ENCODE measurements around the gene ACAP1. TPM values are rescaled to one million over a fixed set of nuclear protein-coding genes. Genes with fewer than 3 reads are reported as not detected.

ACAP1 gene
- total and polyA plus RNA-seq, 12 donors: 2.4 to 23.4 (median 13.4) TPM

DNA sequence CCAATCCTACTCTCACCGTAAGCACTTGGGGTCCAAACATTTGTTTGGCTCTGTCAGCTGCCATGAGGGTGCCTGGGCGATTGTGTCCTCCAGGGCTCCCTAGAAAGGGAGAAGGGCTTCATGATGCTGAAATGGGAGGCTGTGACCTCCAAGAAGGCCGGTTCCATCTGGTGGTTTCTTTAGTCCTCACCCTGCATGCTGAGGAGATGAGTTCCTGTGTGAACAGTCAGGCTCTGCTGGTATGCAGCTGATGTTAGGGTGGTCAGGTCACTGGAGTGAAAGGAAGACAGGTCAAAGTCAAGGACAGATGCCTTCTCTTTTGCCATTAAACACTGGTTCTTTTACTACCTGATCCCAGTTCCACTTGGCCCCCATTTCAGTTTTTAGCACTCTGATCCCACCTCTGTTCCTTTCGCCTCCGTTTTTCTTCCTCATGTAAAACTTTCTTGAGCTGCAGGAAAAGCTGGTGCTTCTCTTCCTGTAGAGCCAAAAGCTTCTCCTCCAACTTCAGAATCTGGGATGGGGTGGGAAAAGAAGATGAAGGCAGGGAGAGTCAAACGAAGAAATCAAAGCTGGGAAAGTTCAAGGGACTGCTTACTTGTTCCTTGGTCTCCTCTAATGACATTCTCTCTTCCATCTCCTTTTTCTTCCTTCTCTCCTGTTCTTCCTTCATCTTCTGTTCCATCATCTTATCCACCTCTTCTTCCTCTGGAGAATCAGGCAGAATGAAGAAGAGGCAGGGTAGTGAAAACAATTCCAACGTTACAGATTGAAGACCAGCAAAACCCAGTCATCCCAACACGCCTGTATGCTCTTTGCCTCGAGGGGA is 22.2 kb upstream of the ACAP1 start:
- H3K4me3 ChIP-seq: peak overlapping the region; percentile 82 to 100 (median 94)
- no peak for TF ChIP-seq CTCF (IDR thresholded peaks at IDR 0.05)
- ATAC-seq (no peak), DNase-seq (no peak)
- H3K27ac ChIP-seq: peak overlapping the region in 9 of 10 donors; percentile 85 to 99 (median 95)
- intact Hi-C loops (cut with DNase I): no loop called here
- H3K36me3 ChIP-seq: peaks cover 0 to 83% (median 54%) of the 10 kb centered on the region in 9 donors
- H3K4me1 ChIP-seq: peaks cover 12 to 65% (median 52%) of the 10 kb centered on the region in 9 donors
- H3K27me3 ChIP-seq: no peaks in the 10 kb centered on the region
- WGBS, 2 donors: 48% methylated on average over 9 of the region's 9 CpGs
- H3K9me3 ChIP-seq: no peaks in the 10 kb centered on the region

- DNase-seq: peak; percentile 93 to 95
- peak; percentile 82 to 95 (median 92) for ATAC-seq
- Histone ChIP-seq H3K4me1 (peaks cover 12 to 57% (median 43%) of the 10 kb centered on the region in 9 donors), H3K27ac (peak within 1 kb of the TSS; percentile 85 to 99 (median 94)), H3K27me3 (no peaks in the 10 kb centered on the region), H3K9me3 (no peaks in the 10 kb centered on the region), H3K4me3 (peak within 1 kb of the TSS; percentile 82 to 100 (median 94)), H3K36me3 (peaks cover 0 to 84% (median 59%) of the 10 kb centered on the region in 9 donors)
- 0% methylated on average over 79 to 95 of the region's 95 CpGs for WGBS, 2 donors
- no peak for TF ChIP-seq CTCF (IDR thresholded peaks at IDR 0.05)
- intact Hi-C loops (cut with DNase I): no loop called here
These were observed 21.4 kb upstream of the ACAP1 start, which contains the start of gene GPS2 for GRCh38 chr17:7314719-7315569. Gene GPS2, minus strand, starts transcription at chr17:7315360. Its CDS starts 308 bp downstream, at chr17:7315052.

DNA sequence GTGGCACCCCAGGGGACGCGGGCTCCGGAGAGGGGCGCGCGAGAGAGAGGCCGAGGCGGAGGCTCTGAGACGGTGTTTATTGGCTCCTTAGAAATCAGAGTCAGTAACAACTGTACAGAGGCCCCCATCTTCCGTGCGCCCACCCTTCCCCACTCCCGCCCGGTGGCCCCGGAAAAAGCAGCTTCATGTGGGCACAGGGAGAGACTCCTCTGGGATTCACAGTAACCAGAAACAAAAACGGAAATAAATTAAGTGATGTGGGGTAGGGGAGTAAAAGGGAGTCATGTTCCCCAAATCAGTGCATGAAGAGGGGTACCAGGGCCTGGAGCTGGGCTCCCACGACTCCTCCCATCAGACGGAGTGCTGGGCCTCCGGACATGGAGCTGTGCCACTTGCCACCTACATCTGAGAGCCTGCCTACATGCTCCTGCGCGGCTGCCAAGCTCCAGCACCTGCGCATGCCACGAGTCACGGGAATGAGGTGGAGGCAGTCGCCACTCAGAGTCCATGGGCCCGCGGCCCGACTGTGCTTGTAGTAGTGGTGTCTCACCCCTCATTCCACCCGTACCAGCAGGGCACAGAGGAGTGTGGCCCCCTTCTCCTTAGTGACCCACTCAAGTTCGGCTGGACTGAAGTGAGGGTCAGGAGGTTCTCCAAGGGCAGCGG is 20.6 kb upstream of the ACAP1 start:
- WGBS, 2 donors: 40 to 41% methylated on average over 30 of the region's 30 CpGs
- peaks cover 12 to 49% (median 36%) of the 10 kb centered on the region in 9 donors for H3K4me1 ChIP-seq
- no peak for DNase-seq
- peak overlapping the region; percentile 85 to 99 (median 94) for H3K27ac ChIP-seq
- no peak for TF ChIP-seq CTCF (IDR thresholded peaks at IDR 0.05)
- H3K9me3 ChIP-seq: no peaks in the 10 kb centered on the region
- peak in 6 of 8 donors; percentile 3 to 31 (median 10) for ATAC-seq
- no peaks in the 10 kb centered on the region for H3K27me3 ChIP-seq
- H3K4me3 ChIP-seq: peak overlapping the region; percentile 82 to 100 (median 94)
- intact Hi-C loops (cut with DNase I): no loop called here
- H3K36me3 ChIP-seq: peaks cover 3 to 84% (median 64%) of the 10 kb centered on the region in 9 donors

Measured in heart right ventricle (tissue), 16 donors.